ENCODE measurements around the gene ATF7. TPM values are rescaled to one million over a fixed set of nuclear protein-coding genes. Genes with fewer than 3 reads are reported as not detected.
A peak's percentile ranks its signal among the peaks of the same experiment; 100 is the strongest.

The ATF7 gene
- total and polyA plus RNA-seq, 8 donors = 11.6 to 31.5 (median 17.7) TPM

GRCh38 chr12:53533471-53533870 lies 92.7 kb downstream of the ATF7 start:
- WGBS, 2 donors = 77 to 78% methylated on average over 2 of the region's 2 CpGs
- Histone ChIP-seq H3K9me3 (no peaks in the 10 kb centered on the region), H3K27ac (no peak overlapping the region), H3K27me3 (no peaks in the 10 kb centered on the region), H3K4me3 (no peak overlapping the region), H3K36me3 (peaks cover 3 to 80% (median 31%) of the 10 kb centered on the region in 3 donors), H3K4me1 (peaks cover 5 to 13% (median 8%) of the 10 kb centered on the region in 3 donors)
- FAIRE-seq (no peak), ATAC-seq (no peak), DNase-seq (no peak)
- intact Hi-C loops (cut with DNase I) = no loop called here
- no peak for TF ChIP-seq CTCF (IDR thresholded peaks at IDR 0.05)

GRCh38 chr12:53532524-53533445 lies 93.4 kb downstream of the ATF7 start:
- FAIRE-seq = no peak
- H3K27me3 ChIP-seq = no peaks in the 10 kb centered on the region
- WGBS, 2 donors = 79 to 87% methylated on average over 7 of the region's 7 CpGs
- TF ChIP-seq CTCF (IDR thresholded peaks at IDR 0.05) = no peak
- peaks cover 3 to 8% (median 6%) of the 10 kb centered on the region in 3 donors for H3K4me1 ChIP-seq
- intact Hi-C loops (cut with DNase I) = no loop called here
- peaks cover 3 to 80% (median 31%) of the 10 kb centered on the region in 3 donors for H3K36me3 ChIP-seq
- H3K4me3 ChIP-seq = no peak overlapping the region
- no peak for DNase-seq
- peak overlapping the region in 1 of 4 donors; percentile 10 for H3K27ac ChIP-seq
- no peaks in the 10 kb centered on the region for H3K9me3 ChIP-seq
- ATAC-seq = peak in 2 of 4 donors; percentile 16 to 18

GRCh38 chr12:53532021-53532420 lies 94.2 kb downstream of the ATF7 start:
- intact Hi-C loops (cut with DNase I) = no loop called here
- Histone ChIP-seq H3K9me3 (no peaks in the 10 kb centered on the region), H3K4me1 (peaks cover 0 to 2% (median 0%) of the 10 kb centered on the region in 3 donors), H3K27ac (no peak overlapping the region), H3K27me3 (no peaks in the 10 kb centered on the region), H3K36me3 (peaks cover 3 to 75% (median 30%) of the 10 kb centered on the region in 3 donors), H3K4me3 (no peak overlapping the region)
- WGBS, 2 donors = 69 to 71% methylated on average over 3 of the region's 3 CpGs
- ATAC-seq (no peak), FAIRE-seq (no peak), DNase-seq (no peak)
- no peak for TF ChIP-seq CTCF (IDR thresholded peaks at IDR 0.05)

GRCh38 chr12:53530920-53531319 lies 95.3 kb downstream of the ATF7 start:
- H3K4me3 ChIP-seq = no peak overlapping the region
- no peak for DNase-seq
- TF ChIP-seq CTCF (IDR thresholded peaks at IDR 0.05) = no peak
- ATAC-seq = no peak
- no peaks in the 10 kb centered on the region for H3K27me3 ChIP-seq
- H3K36me3 ChIP-seq = peaks cover 3 to 64% (median 21%) of the 10 kb centered on the region in 3 donors
- H3K4me1 ChIP-seq = peaks cover 0 to 2% (median 0%) of the 10 kb centered on the region in 3 donors
- no peak overlapping the region for H3K27ac ChIP-seq
- WGBS, 2 donors = 92 to 97% methylated on average over 4 of the region's 4 CpGs
- no peak for FAIRE-seq
- intact Hi-C loops (cut with DNase I) = no loop called here
- H3K9me3 ChIP-seq = no peaks in the 10 kb centered on the region

- no peak for TF ChIP-seq CTCF (IDR thresholded peaks at IDR 0.05)
- Histone ChIP-seq H3K27ac (no peak overlapping the region), H3K27me3 (no peaks in the 10 kb centered on the region), H3K4me3 (no peak overlapping the region), H3K4me1 (peaks cover 0 to 2% (median 0%) of the 10 kb centered on the region in 3 donors), H3K36me3 (peaks cover 3 to 57% (median 14%) of the 10 kb centered on the region in 3 donors), H3K9me3 (no peaks in the 10 kb centered on the region)
- WGBS, 2 donors = 82 to 93% methylated on average over 2 of the region's 2 CpGs
- FAIRE-seq (no peak), ATAC-seq (no peak), DNase-seq (no peak)
- intact Hi-C loops (cut with DNase I) = no loop called here
Measured at GRCh38 chr12:53530061-53530460, 96.1 kb downstream of the ATF7 start.

Measured in pancreas (tissue), 10 donors.